DOHH2 (cell line): ENCODE data around the gene FRG2B.

Experiments
- CTCF ChIP-seq: fragments of 200-600 bp; sonication (generic); IDR thresholded peaks from one replicate; pipeline ENCODE4 v1.5.1; 2014; ENCODE audit warnings: antibody characterized with exemption, mild to moderate bottlenecking, low read depth, low read length; ENCODE audit not compliant: poor library complexity, severe bottlenecking
- EZH2phosphoT487 ChIP-seq: fragments of 200-600 bp; sonication (generic); IDR thresholded peaks from 2 replicates; pipeline ENCODE4 v1.6.1; 2017; ENCODE audit warnings: borderline replicate concordance, mild to moderate bottlenecking, antibody characterized with exemption, low read length, moderate library complexity, mixed read lengths

- no peak for TF ChIP-seq CTCF
- TF ChIP-seq EZH2phosphoT487: no peak
These were observed 12.9 kb downstream of the FRG2B start for GRCh38 chr10:133613699-133614098.
